SK-N-DZ (cell line): ENCODE measurements around the gene KMT2C.
"Not testable (repeated sequence)": the region's sequence is repeated elsewhere in the genome, so short reads cannot be mapped to it uniquely, and the experiment has no call there.

ENCODE experiments used
- DNase-seq: peaks from one replicate; pipeline ENCODE4 v3.0.0-alpha.2; 2015; ENCODE audit warnings: low spot score

KMT2C gene

DNA sequence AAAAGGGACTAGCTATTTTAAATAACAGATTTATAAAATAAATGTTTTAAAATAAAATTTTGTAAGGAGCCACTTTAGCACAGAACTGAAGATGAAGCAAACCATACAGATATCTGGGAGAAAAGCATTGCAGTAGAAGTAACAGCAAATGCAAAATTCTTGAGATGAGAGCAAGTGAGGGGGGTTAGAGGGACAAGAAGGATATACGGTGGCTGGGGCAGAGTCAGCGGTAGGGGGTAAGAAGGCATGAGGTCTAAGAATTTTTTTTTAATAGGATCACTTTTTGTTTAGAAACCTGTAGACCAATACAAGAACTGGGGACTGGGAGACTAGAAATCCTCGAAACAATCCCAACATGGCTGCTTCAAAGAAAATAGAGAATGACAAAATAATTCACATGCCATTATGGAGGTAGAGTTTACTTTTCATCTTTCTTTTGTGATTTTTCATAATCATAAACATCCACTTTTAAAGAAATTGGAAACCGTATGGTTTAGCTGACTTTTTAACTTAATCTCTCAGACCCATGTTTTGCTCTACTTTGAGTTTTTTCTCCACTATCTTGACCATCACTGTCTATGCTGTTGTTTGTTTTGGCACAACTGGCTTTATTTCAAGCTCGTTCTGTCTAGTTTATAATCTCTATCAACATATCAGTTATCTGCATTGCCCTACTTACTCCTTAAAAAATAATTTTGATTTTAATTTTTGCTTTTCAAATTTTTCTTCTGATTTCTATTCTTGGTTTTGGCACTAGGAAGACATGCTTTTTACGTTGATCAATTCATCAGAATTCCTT lies 73.5 kb downstream of the KMT2C start:
- DNase-seq = no peak

- DNase-seq = no peak
Measured at GRCh38 chr7:152355474-152356057, 80.2 kb downstream of the KMT2C start.

DNA sequence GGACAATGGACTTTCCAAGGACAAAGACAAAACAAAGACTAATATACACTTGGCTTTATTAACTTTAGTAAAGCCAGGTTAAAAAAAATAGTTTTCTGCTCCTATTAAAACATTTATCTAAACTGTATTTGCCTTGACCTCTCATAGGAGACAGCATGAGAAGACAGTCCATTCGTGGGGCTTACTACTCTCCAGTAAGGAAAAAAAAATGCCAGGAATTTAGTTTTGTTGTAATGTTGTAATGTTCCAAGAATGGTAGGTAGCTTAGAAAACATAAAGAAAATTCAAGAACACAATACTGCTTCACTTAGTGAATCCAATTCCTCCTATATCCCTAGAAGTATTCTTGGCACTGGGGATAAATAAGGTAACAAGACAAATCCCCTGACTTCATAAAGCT lies 81.7 kb downstream of the KMT2C start:
- no peak for DNase-seq

- DNase-seq = not testable (repeated sequence)
Measured at GRCh38 chr7:152353281-152353680, 82.5 kb downstream of the KMT2C start.

DNA sequence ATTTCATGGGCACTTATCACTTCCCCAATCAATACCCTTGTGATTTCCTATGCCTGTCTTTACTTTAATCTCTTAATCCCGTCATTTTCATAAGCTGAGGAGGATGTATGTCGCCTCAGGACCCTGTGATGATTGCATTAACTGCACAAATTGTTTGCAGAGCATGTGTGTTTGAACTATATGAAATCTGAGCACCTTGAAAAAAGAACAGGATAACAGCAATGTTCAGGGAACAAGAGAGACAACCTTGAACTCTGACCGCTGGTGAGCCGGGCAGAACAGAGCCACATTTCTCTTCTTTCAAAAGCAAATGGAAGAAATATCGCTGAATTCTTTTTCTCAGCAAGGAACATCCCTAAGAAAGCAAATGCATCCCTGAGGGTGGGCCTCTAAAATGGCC lies 84.1 kb downstream of the KMT2C start:
- not testable (repeated sequence) for DNase-seq

GRCh38 chr7:152351168-152351567 lies 84.6 kb downstream of the KMT2C start:
- no peak for DNase-seq

DNA sequence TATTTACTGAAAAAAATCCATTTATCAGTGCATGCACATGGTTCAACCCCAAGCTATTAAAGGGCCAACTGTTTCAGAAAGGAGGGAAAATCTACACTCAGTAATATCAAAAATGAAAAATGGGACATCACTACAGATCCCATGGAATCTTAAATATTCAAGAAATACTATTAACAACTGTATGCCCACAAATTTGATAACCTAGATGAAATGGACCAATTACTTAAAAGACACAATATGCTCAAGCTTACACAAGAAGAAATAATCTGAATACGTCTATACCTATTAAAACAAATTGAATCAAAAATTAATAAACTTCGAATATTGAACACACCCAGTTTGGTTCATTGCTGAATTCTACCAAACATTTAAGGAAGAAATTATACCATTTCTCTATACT lies 87.9 kb downstream of the KMT2C start:
- no peak for DNase-seq

DNA sequence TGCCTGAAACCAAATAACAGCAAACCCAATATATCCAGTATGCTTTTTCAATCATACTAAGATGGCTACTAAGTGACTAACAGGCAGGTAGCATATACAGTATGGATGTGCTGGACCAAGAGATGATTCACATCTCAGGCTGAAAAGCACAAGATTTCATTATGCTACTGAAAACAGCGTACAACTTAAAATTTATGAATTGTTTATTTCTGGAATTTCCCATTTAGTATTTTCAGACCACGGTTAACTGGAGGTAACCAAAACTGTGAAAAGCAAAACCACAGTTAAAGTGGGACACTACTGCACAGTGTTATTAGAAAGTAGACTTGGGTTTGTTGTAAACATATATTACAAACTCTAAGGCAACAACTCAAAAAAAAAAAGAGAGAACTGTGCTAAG lies 91.5 kb downstream of the KMT2C start:
- DNase-seq = no peak

GRCh38 chr7:152342796-152343195 lies 93.0 kb downstream of the KMT2C start:
- no peak for DNase-seq

- no peak for DNase-seq
Measured at GRCh38 chr7:152341914-152342236, 93.9 kb downstream of the KMT2C start.

- DNase-seq = peak; percentile 24
Measured at GRCh38 chr7:152341039-152341913, 94.5 kb downstream of the KMT2C start.

DNA sequence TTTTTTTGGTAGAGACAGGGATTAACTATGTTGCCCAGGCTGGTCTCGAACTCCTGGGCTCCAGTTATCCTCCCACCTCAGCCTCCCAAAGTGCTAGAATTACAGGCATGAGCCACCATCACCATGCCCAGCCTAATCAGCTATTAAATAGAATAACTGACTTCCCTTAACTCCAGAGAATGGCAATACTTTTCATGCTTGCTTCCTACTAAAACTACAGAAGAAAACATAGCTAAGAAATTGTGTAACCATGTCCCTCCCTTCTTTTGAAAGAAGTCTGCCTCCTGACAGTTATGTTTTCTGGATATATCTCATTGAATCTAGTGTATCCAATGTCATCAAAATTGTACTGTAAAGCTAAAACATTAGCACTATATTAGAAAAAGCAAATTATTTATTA lies 95.6 kb downstream of the KMT2C start:
- DNase-seq = no peak

GRCh38 chr7:152338561-152338960 lies 97.2 kb downstream of the KMT2C start:
- no peak for DNase-seq

DNA sequence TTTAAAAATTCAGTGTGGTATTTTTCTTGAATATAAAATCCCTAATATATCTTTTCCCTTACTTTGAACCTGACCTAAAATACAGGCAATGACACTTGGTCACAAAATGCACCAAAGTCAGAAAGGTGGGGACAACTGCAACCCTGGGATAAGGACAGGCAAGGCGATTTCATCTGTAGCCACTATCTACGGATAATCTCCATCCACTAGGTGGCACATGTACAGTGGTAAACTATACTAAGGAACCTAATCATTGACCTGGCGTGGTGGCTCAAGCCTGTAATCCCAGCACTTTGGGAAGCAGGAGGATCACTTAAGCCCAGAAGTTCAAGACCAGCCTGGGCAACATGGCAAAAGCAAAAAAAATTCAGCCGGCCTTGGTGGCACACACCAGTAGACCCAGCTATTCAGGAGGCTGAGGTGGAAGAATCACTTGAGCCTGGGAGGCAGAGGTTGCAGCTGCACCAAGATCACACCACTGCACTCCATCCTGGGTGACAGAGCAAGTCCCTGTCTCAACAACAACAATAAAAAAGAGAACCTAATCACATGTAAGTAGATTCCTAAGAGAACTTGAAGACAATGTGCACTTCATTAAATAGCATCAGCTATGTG lies 98.9 kb downstream of the KMT2C start:
- DNase-seq = peak; percentile 57

DNA sequence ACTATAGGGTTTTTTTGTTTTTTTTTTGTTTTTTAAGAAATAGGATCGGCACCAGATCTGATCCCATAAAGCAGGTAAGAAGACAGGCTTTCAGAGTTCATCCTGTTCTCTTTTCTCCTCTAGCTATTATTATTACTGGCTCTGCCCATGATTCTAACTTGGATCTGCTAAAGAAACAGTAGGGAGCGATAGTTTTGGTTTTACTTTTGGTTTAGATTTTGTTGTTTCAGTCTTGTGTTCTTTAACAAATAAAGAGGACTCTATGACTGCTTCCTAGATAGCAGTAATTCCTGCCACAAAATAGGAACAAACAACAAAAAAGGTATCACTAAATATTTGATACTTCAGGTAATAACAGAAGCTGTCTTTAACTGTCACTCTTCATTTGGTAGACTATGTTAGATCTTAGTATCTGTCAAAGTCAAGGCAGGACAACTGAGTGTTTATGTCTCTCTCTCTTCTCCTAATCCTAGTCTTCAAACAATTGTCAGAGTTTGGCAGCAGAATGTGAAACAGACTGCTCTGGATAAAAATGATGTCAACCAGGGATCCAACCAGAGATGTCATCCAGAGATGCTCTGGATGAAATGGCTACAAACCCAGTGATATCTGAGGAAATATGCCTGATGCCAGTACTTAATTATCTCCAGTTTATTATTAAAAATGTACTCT lies 99.8 kb downstream of the KMT2C start:
- DNase-seq = no peak

DNA sequence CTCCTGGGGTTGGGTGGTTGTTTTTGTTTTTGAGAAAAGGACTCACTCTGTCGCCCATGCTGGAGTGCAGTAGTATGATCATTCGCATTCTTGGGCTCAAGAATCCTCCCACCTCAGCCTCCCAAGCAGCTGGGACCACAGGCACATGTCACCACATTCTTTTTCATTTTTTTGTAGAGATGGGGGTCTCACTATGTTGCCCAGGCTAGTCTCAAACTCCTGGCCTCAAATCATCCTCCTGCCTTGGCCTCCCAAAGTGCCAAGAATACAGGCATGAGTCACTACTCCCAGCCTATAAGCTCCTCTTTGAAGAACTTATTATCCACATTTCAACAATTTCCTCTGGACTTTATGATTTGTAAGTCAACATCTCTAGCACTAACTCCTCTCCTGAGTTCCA lies 102.7 kb downstream of the KMT2C start:
- DNase-seq = no peak

DNA sequence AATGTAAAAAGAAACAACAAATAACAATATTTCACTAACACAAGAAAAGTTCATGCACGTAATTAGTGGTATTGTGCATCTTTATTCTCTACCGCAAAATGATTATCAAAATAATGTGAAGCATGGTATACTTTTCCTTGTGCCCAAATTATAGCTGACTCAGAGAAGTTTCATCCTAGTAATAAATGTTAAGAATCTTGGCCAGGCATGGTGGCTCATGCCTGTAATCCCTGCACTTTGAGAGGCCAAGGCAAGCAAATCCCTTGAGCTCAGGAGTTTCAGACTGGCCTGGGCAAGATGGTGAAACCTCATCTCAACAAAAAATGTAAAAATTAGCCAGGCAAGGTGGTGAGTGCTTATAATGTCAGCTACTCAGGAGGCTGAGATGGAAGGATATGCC lies 105.0 kb downstream of the KMT2C start:
- DNase-seq = no peak

DNA sequence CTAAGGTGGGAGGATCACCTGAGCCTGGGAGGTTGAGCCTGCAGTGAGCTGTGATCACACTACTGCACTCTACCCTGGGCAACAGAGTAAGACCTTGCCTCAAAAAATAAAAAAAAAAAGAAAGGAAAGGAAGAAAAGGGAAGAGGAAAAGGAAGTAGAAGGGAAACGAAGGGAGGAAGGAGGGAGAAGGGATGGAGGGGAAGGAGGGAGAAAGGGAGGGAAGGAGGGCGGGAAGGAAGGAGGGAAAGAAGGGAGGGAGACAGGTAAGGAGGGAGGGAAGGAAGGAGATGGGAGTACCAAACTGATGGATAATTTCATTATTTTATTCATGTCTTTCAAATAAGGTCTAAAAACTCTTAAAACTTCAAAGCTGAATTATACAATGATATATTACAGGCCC lies 106.3 kb downstream of the KMT2C start:
- no peak for DNase-seq

DNA sequence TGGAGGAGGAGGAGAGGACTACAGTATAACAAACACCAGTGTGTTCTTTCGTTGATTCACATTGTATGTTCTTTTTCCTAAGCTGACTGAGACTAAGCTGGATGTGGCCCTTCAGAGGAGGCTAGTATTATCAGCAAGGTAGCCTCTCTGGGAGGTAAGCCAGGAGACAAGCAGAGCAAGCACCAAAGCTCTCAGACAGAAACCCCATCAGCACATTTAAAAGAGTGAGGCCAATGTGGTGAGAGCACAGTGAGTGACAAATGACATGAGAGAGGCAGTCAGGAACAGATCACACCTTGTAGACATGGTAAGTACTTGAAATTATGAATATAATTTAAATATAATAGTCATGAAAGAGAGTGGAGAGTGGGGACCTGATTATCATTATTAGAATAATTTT lies 107.6 kb downstream of the KMT2C start:
- DNase-seq = no peak

DNA sequence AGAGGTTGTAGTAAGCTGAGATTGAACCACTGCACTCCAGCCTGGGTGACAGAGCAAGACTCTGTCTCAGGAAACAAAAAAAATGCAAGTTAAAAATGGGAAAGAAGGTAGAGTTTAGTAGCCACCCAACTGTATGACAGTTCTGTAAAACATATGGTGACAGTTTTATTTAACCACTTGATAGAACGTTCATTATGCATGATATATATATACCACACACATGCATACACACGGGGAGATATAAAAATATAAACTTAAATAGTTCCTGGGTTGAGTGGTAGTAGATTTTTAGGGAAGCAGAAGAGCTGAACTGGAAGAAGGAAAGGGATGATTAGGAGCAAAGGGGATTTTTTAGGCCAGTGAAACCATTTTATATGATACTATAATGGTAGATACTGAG lies 120.0 kb downstream of the KMT2C start:
- DNase-seq = no peak

DNA sequence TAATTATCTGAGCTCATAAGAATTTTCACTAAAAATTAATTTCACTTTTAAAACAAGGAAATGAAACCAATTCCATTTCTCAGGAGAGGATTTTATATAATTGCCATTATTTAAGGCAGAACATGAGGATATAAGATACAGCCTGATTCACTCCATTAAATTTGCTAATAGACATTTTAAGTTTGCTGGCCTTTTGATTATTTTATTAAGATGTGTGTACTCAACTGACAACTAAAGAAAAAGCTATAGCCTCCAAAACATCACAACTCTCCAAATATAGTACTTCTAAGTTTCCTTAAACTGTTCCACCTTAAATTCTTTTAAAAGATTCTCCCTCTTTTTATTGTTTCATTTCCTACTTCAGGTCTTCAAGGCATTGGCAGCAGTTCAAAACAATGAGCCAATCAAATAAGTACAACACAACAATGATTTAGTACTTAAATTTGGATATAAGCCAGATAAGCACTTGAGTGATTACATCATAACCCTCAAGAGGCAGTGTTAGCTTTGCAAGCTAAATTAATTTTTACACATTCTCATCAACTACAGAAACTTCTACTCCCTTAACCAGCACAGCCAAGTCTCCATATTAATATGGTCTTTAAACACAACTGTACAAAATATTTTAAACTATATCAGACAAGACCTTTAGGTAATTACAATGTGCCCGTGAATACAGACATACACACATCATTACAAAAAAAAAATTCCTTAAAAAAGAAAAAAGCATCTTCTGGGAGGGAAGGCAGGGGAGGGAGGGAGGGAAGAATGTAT lies 121.8 kb downstream of the KMT2C start:
- DNase-seq = peak; percentile 22
